Suprapubic skin (tissue), 4 donors: Measurements from ENCODE around the gene FLACC1. TPM values are rescaled to one million over a fixed set of nuclear protein-coding genes. Genes with fewer than 3 reads are reported as not detected.

Experiments used
- DNase-seq, 2 donors: peaks; one replicate each; pipeline ENCODE4 v3.0.0-alpha.2; 2019; ENCODE audit warnings: low spot score in 2 of 2
- H3K27ac ChIP-seq: fragments of 200-600 bp; sonication (generic); one replicate; pipeline ENCODE4 v1.5.1; 2019
- H3K27me3 ChIP-seq: fragments of 200-600 bp; sonication (generic); one replicate; pipeline ENCODE4 v1.5.1; 2019
- H3K36me3 ChIP-seq: fragments of 200-600 bp; sonication (generic); one replicate; pipeline ENCODE4 v1.5.1; 2019
- H3K4me1 ChIP-seq: fragments of 200-600 bp; sonication (generic); one replicate; pipeline ENCODE4 v1.5.1; 2019
- H3K4me3 ChIP-seq: fragments of 200-600 bp; sonication (generic); one replicate; pipeline ENCODE4 v1.5.1; 2019; ENCODE audit warnings: mild to moderate bottlenecking
- H3K9me3 ChIP-seq: fragments of 200-600 bp; sonication (generic); one replicate; pipeline ENCODE4 v1.5.1; 2019
- CTCF ChIP-seq, 2 donors: fragments of 200-600 bp in 1 of 2; fragments of 450-650 bp in 1 of 2; sonication (generic) in 1 of 2; IDR thresholded peaks; one replicate each; pipeline ENCODE4 v1.5.1; 2016 to 2019; ENCODE audit warnings: antibody characterized with exemption in 2 of 2, mild to moderate bottlenecking in 1 of 2, moderate library complexity in 1 of 2
- EP300 ChIP-seq: sonication (generic); formaldehyde crosslinking; IDR thresholded peaks from one replicate; pipeline ENCODE4 v1.6.1; 2017; ENCODE audit warnings: antibody characterized with exemption
- POLR2A ChIP-seq, 2 donors: fragments of 450-650 bp; IDR thresholded peaks; one replicate each; pipeline ENCODE4 v1.6.1; 2017; ENCODE audit warnings: antibody characterized with exemption in 2 of 2, mild to moderate bottlenecking in 2 of 2, moderate library complexity in 2 of 2
- POLR2AphosphoS5 ChIP-seq, 3 donors: sonication (generic); formaldehyde crosslinking; IDR thresholded peaks; one replicate each; pipeline ENCODE4 v1.6.1; 2017; ENCODE audit warnings: antibody characterized with exemption in 3 of 3
- WGBS: methylation state at CpG from one replicate; pipeline ENCODE4 v1.1.5; 2018; 5-methylcytosine and 5-hydroxymethylcytosine counted together
- total RNA-seq, 4 donors: library from RNA; depleted of rRNA; stranded (reverse); fragments of >200 nt; gene quantifications; one replicate each; pipeline ENCODE4 v1.1.0, GENCODE V29; 2016

The FLACC1 gene
- total RNA-seq, 4 donors from 2014 or later: 0.80 to 1.0 TPM; not detected in 2

- no peaks in the 10 kb centered on the region for H3K27me3 ChIP-seq
- TF ChIP-seq CTCF (IDR thresholded peaks at IDR 0.05): no peak
- TF ChIP-seq EP300: no peak
- TF ChIP-seq POLR2AphosphoS5 (IDR thresholded peaks at IDR 0.05): no peak
- no peak for TF ChIP-seq POLR2A (IDR thresholded peaks at IDR 0.05)
- H3K4me1 ChIP-seq: no peaks in the 10 kb centered on the region
- H3K4me3 ChIP-seq: no peak overlapping the region
- WGBS: 86% methylated on average over 1 of the region's 1 CpG
- H3K9me3 ChIP-seq: no peaks in the 10 kb centered on the region
- H3K36me3 ChIP-seq: peaks cover 4% of the 10 kb centered on the region
- DNase-seq: no peak
- H3K27ac ChIP-seq: no peak overlapping the region
Measured at GRCh38 chr2:201348758-201349157, 8.4 kb downstream of the FLACC1 start.

GRCh38 chr2:201347138-201347537 lies 10.0 kb downstream of the FLACC1 start:
- Histone ChIP-seq H3K27ac (no peak overlapping the region), H3K27me3 (no peaks in the 10 kb centered on the region), H3K36me3 (peaks cover 6% of the 10 kb centered on the region), H3K4me3 (no peak overlapping the region), H3K9me3 (no peaks in the 10 kb centered on the region), H3K4me1 (no peaks in the 10 kb centered on the region)
- DNase-seq: no peak
- no peak for TF ChIP-seq POLR2AphosphoS5 (IDR thresholded peaks at IDR 0.05)
- no peak for TF ChIP-seq POLR2A (IDR thresholded peaks at IDR 0.05)
- TF ChIP-seq CTCF (IDR thresholded peaks at IDR 0.05): no peak
- TF ChIP-seq EP300: no peak
- 89% methylated on average over 4 of the region's 4 CpGs for WGBS

GRCh38 chr2:201345625-201346213 lies 11.4 kb downstream of the FLACC1 start:
- TF ChIP-seq POLR2A (IDR thresholded peaks at IDR 0.05) (no peak), POLR2AphosphoS5 (IDR thresholded peaks at IDR 0.05) (no peak), EP300 (no peak), CTCF (IDR thresholded peaks at IDR 0.05) (no peak)

GRCh38 chr2:201344663-201345366 lies 12.3 kb downstream of the FLACC1 start:
- Histone ChIP-seq H3K9me3 (no peaks in the 10 kb centered on the region), H3K4me1 (no peaks in the 10 kb centered on the region), H3K27ac (no peak overlapping the region), H3K36me3 (peaks cover 6% of the 10 kb centered on the region), H3K27me3 (no peaks in the 10 kb centered on the region), H3K4me3 (no peak overlapping the region)
- no peak for DNase-seq
- TF ChIP-seq EP300: no peak
- TF ChIP-seq POLR2A (IDR thresholded peaks at IDR 0.05): no peak
- TF ChIP-seq CTCF (IDR thresholded peaks at IDR 0.05): no peak
- TF ChIP-seq POLR2AphosphoS5 (IDR thresholded peaks at IDR 0.05): no peak
- 50% methylated on average over 1 of the region's 1 CpG for WGBS

More at GRCh38 chr2:201345625-201346213, 11.4 kb downstream of the FLACC1 start:
- H3K9me3 ChIP-seq: no peaks in the 10 kb centered on the region
- H3K4me3 ChIP-seq: no peak overlapping the region
- no peak for DNase-seq
- 85% methylated on average over 7 of the region's 7 CpGs for WGBS
- H3K36me3 ChIP-seq: peaks cover 6% of the 10 kb centered on the region
- no peaks in the 10 kb centered on the region for H3K4me1 ChIP-seq
- H3K27ac ChIP-seq: no peak overlapping the region
- H3K27me3 ChIP-seq: no peaks in the 10 kb centered on the region

- H3K4me3 ChIP-seq: no peak overlapping the region
- peaks cover 6% of the 10 kb centered on the region for H3K36me3 ChIP-seq
- 86% methylated on average over 2 of the region's 2 CpGs for WGBS
- no peaks in the 10 kb centered on the region for H3K9me3 ChIP-seq
- H3K4me1 ChIP-seq: no peaks in the 10 kb centered on the region
- no peak overlapping the region for H3K27ac ChIP-seq
- TF ChIP-seq CTCF (IDR thresholded peaks at IDR 0.05) (no peak), POLR2A (IDR thresholded peaks at IDR 0.05) (no peak)
- no peak for DNase-seq
- H3K27me3 ChIP-seq: no peaks in the 10 kb centered on the region
Measured at GRCh38 chr2:201343559-201343958, 13.6 kb downstream of the FLACC1 start.
